Neural cell (in vitro differentiated cells): ENCODE measurements around the gene YWHAE. TPM values are rescaled to one million over a fixed set of nuclear protein-coding genes. Genes with fewer than 3 reads are reported as not detected.

Source experiments
- H2AFZ ChIP-seq: fragments of 200-600, 300-800 bp; sonication (generic), shearing (Covaris generic); 2 replicates; pipeline ENCODE4 v1.6.0; 2014; ENCODE audit warnings: low read depth, mild to moderate bottlenecking, antibody characterized with exemption, low read length, moderate library complexity
- H3F3A ChIP-seq: fragments of 200-600 bp; shearing (Covaris generic); 2 replicates; pipeline ENCODE4 v1.6.1; 2016; ENCODE audit warnings: mild to moderate bottlenecking, moderate library complexity, mixed read lengths, antibody characterized with exemption, low read length; ENCODE audit not compliant: insufficient read depth, poor library complexity, severe bottlenecking
- H3K27ac ChIP-seq: fragments of 200-600, 300-800 bp; sonication (generic), shearing (Covaris generic); 2 replicates; pipeline ENCODE4 v1.5.1; 2014; ENCODE audit warnings: mild to moderate bottlenecking, low read length, moderate library complexity
- H3K27me3 ChIP-seq: fragments of 300-800, 200-600 bp; sonication (generic), shearing (Covaris generic); 2 replicates; pipeline ENCODE4 v1.6.0; 2014; ENCODE audit warnings: mild to moderate bottlenecking, low read depth, low read length, moderate library complexity; ENCODE audit not compliant: insufficient read depth
- H3K36me3 ChIP-seq: fragments of 300-800, 200-600 bp; sonication (generic), shearing (Covaris generic); 2 replicates; pipeline ENCODE4 v1.5.1; 2014; ENCODE audit warnings: mild to moderate bottlenecking, antibody characterized with exemption, low read length, moderate library complexity; ENCODE audit not compliant: insufficient read depth
- H3K4me2 ChIP-seq: fragments of 300-800, 200-600 bp; sonication (generic), shearing (Covaris generic); 2 replicates; pipeline ENCODE4 v1.6.0; 2014; ENCODE audit warnings: mild to moderate bottlenecking, low read length
- H3K4me3 ChIP-seq: fragments of 300-800, 200-600 bp; sonication (generic), shearing (Covaris generic); 2 replicates; pipeline ENCODE4 v1.5.1; 2014; ENCODE audit warnings: mild to moderate bottlenecking, low read length, moderate library complexity
- H3K79me2 ChIP-seq: fragments of 200-600 bp; shearing (Covaris generic); replicated peaks from 2 replicates; pipeline ENCODE4 v1.6.0; 2014; ENCODE audit warnings: mild to moderate bottlenecking, low read length, moderate library complexity; ENCODE audit not compliant: insufficient read depth
- H3K9ac ChIP-seq: fragments of 300-800, 200-600 bp; sonication (generic), shearing (Covaris generic); 2 replicates; pipeline ENCODE4 v1.6.1; 2016; ENCODE audit warnings: mild to moderate bottlenecking, low read length, mixed read lengths
- H3K9me2 ChIP-seq: fragments of 200-600 bp; shearing (Covaris generic); 2 replicates; pipeline ENCODE4 v1.6.1; 2016; ENCODE audit warnings: mild to moderate bottlenecking, low read length, mixed read lengths; ENCODE audit not compliant: insufficient read depth
- H3K9me3 ChIP-seq: fragments of 200-600, 300-800 bp; sonication (generic), shearing (Covaris generic); 2 replicates; pipeline ENCODE4 v1.6.1; 2016; ENCODE audit warnings: mild to moderate bottlenecking, mixed run types, low read length, moderate library complexity, mixed read lengths
- H4K20me1 ChIP-seq: fragments of 200-600 bp; shearing (Covaris generic); 2 replicates; pipeline ENCODE4 v1.6.1; 2016; ENCODE audit warnings: mild to moderate bottlenecking, mixed run types; ENCODE audit not compliant: insufficient read depth
- CTCF ChIP-seq: fragments of 450-650 bp; IDR thresholded peaks from 2 replicates; pipeline ENCODE4 v1.5.1; 2014; ENCODE audit warnings: antibody characterized with exemption, mild to moderate bottlenecking, moderate library complexity; ENCODE audit not compliant: poor library complexity, severe bottlenecking
- EP300 ChIP-seq: fragments of 450-650 bp; conservative IDR thresholded peaks from 2 replicates; pipeline ENCODE4 v1.6.1; 2014; ENCODE audit warnings: antibody characterized with exemption, mild to moderate bottlenecking, moderate library complexity; ENCODE audit not compliant: poor library complexity, severe bottlenecking
- EZH2 ChIP-seq: fragments of 200-600, 300-800 bp; shearing (Covaris generic), sonication (generic); IDR thresholded peaks from 2 replicates; pipeline ENCODE4 v1.6.1; 2014; ENCODE audit warnings: antibody characterized with exemption, low read length, borderline replicate concordance, mild to moderate bottlenecking; ENCODE audit not compliant: insufficient read depth, poor library complexity, severe bottlenecking
- MXI1 ChIP-seq: fragments of 450-650 bp; conservative IDR thresholded peaks from 2 replicates; pipeline ENCODE4 v1.6.1; 2014; ENCODE audit warnings: antibody characterized with exemption, mild to moderate bottlenecking; ENCODE audit not compliant: poor library complexity, severe bottlenecking
- POLR2AphosphoS5 ChIP-seq: IDR thresholded peaks from 2 replicates; pipeline ENCODE4 v1.6.1; 2012
- RAD21 ChIP-seq: fragments of 450-650 bp; conservative IDR thresholded peaks from 2 replicates; pipeline ENCODE4 v1.6.1; 2014; ENCODE audit warnings: antibody characterized with exemption, mild to moderate bottlenecking, moderate library complexity
- SMC3 ChIP-seq: fragments of 450-650 bp; conservative IDR thresholded peaks from 2 replicates; pipeline ENCODE4 v1.6.1; 2014; ENCODE audit warnings: antibody characterized with exemption, mild to moderate bottlenecking, moderate library complexity; ENCODE audit not compliant: poor library complexity
- TAF1 ChIP-seq: IDR thresholded peaks from 2 replicates; pipeline ENCODE4 v1.6.1; 2012; ENCODE audit warnings: low read depth
- polyA plus RNA-seq: library from polyadenylated mRNA; depleted of rRNA; stranded (reverse); fragments of >200 nt; gene quantifications from 2 replicates; pipeline ENCODE4 v1.2.3, GENCODE V29; 2014
- TF ChIP-seq, protein P1 (sequence below): IDR thresholded peaks from 2 replicates; pipeline ENCODE4 v1.6.1; 2012; ENCODE audit warnings: borderline replicate concordance

The YWHAE gene
- polyA plus RNA-seq, 1 donor from 2014 or later: 594 TPM

- no peak overlapping the region for H3K9ac ChIP-seq
- H3K9me2 ChIP-seq: no peaks in the 10 kb centered on the region
- peaks cover 88% of the 10 kb centered on the region for H3K79me2 ChIP-seq
- no peak overlapping the region for H3K27ac ChIP-seq
- no peak overlapping the region for H3K4me3 ChIP-seq
- no peak overlapping the region for H3K4me2 ChIP-seq
- H3K9me3 ChIP-seq: no peaks in the 10 kb centered on the region
- H3F3A ChIP-seq: no peaks in the 10 kb centered on the region
- H3K36me3 ChIP-seq: no peaks in the 10 kb centered on the region
- TF ChIP-seq POLR2AphosphoS5: no peak
- no peak for TF ChIP-seq TAF1
- no peak for TF ChIP-seq RAD21
- no peak for TF ChIP-seq SMC3
- no peak for TF ChIP-seq EZH2
- TF ChIP-seq, protein P1, sequence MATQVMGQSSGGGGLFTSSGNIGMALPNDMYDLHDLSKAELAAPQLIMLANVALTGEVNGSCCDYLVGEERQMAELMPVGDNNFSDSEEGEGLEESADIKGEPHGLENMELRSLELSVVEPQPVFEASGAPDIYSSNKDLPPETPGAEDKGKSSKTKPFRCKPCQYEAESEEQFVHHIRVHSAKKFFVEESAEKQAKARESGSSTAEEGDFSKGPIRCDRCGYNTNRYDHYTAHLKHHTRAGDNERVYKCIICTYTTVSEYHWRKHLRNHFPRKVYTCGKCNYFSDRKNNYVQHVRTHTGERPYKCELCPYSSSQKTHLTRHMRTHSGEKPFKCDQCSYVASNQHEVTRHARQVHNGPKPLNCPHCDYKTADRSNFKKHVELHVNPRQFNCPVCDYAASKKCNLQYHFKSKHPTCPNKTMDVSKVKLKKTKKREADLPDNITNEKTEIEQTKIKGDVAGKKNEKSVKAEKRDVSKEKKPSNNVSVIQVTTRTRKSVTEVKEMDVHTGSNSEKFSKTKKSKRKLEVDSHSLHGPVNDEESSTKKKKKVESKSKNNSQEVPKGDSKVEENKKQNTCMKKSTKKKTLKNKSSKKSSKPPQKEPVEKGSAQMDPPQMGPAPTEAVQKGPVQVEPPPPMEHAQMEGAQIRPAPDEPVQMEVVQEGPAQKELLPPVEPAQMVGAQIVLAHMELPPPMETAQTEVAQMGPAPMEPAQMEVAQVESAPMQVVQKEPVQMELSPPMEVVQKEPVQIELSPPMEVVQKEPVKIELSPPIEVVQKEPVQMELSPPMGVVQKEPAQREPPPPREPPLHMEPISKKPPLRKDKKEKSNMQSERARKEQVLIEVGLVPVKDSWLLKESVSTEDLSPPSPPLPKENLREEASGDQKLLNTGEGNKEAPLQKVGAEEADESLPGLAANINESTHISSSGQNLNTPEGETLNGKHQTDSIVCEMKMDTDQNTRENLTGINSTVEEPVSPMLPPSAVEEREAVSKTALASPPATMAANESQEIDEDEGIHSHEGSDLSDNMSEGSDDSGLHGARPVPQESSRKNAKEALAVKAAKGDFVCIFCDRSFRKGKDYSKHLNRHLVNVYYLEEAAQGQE: no peak
- TF ChIP-seq EP300: no peak
- TF ChIP-seq MXI1: no peak
- no peak for TF ChIP-seq CTCF
- no peaks in the 10 kb centered on the region for H3K27me3 ChIP-seq
- peaks cover 78% of the 10 kb centered on the region for H4K20me1 ChIP-seq
- no peak overlapping the region for H2AFZ ChIP-seq
These were observed 32.7 kb downstream of the YWHAE start for GRCh38 chr17:1367351-1367745.

GRCh38 chr17:1366234-1366633 lies 33.8 kb downstream of the YWHAE start:
- H3K27ac ChIP-seq: no peak overlapping the region
- no peak for TF ChIP-seq SMC3
- no peak for TF ChIP-seq RAD21
- no peak for TF ChIP-seq EP300
- TF ChIP-seq MXI1: no peak
- no peak for TF ChIP-seq EZH2
- TF ChIP-seq CTCF: no peak
- TF ChIP-seq, protein P1: no peak
- TF ChIP-seq POLR2AphosphoS5: no peak
- TF ChIP-seq TAF1: no peak
- H3K4me2 ChIP-seq: no peak overlapping the region
- H3K9me2 ChIP-seq: no peaks in the 10 kb centered on the region
- H3K36me3 ChIP-seq: no peaks in the 10 kb centered on the region
- H3K9ac ChIP-seq: no peak overlapping the region
- peaks cover 90% of the 10 kb centered on the region for H3K79me2 ChIP-seq
- no peaks in the 10 kb centered on the region for H3K27me3 ChIP-seq
- no peak overlapping the region for H2AFZ ChIP-seq
- H3F3A ChIP-seq: no peaks in the 10 kb centered on the region
- no peaks in the 10 kb centered on the region for H3K9me3 ChIP-seq
- no peak overlapping the region for H3K4me3 ChIP-seq
- H4K20me1 ChIP-seq: peaks cover 78% of the 10 kb centered on the region
